HG03139 (cell line): ENCODE measurements around the gene ADGRL2.
"Not testable (repeated sequence)": the region's sequence is repeated elsewhere in the genome, so short reads cannot be mapped to it uniquely, and the experiment has no call there.

ENCODE experiments used
- ATAC-seq: cut with Tn5 transposase; IDR thresholded peaks from one replicate; pipeline ENCODE4 v1.9.1; 2021; ENCODE audit not compliant: unreplicated experiment

ADGRL2 gene

DNA sequence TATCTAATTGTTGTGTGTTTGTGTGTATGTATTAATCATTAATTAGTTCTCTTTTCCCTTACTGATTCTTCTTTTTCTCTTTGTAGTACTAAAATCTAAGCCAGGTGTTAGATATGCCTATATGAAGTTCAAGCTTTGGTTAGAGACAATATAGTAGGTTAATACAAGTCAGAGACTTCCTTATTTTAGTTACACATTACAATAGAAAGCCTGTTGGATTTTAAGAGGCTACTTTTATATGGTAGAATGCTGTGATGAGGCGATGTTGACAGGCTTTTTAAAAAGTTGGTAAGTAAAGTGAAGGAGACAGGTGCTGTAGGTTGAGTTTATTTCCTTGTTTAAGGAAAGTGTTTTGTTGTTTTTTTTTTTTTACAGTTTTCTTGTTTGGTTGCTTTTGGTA is 45.9 kb downstream of the ADGRL2 start:
- ATAC-seq: no peak

DNA sequence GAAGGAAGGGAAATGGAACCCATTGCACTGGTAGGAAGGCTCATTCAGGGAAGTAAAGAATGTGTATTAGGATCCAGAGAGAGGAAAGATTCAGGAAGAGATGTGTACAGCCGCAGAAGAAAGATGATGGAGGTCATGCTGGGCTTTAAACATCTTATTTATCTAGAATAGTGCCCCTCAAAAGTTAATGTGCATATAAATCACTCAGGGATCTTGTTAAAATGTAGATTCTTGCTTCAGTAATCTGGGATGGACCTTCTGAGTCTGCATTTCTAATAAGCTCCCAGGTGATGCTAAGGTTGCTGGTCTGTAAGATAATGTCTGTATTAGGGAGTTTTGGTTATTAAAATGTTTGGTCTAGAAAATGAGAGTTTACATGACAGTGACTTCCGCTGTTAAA is 46.3 kb downstream of the ADGRL2 start:
- no peak for ATAC-seq

DNA sequence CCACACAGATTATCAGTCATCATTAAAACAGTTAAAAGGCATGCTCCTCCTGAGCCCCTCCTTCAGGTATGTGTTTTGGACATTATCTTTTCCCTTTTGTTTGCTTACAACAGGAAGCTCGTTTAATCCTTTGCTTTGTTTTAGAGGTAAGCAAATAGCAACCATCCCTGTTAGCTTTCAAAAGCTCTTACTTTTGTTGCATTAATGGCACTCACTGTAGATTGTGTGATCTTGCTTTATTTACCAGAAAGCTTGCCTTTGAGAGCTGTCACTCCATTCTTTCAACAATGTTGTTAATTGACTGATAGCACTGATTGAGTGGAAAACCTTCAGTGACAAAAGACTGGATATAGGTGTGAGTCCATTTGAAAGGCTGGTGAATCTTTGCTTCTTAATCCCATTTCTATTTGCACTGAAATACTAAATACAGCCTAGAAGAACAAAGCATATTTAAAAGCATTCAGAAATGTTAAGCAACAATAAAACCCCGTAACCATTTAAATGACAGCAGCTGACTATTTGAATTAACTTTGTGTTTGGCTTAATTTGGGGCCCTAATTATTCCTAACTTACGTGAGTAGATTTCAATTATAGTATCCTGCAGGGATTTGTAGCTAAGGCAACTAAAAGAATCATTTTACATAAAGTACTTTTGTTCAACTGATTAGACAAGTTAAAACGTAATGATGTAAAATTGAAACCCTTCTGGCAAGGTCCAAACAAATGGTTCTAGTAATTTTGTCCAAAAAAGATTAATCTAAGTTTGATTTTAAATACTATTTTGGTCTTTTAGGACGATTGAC is 48.3 kb downstream of the ADGRL2 start:
- ATAC-seq: no peak

DNA sequence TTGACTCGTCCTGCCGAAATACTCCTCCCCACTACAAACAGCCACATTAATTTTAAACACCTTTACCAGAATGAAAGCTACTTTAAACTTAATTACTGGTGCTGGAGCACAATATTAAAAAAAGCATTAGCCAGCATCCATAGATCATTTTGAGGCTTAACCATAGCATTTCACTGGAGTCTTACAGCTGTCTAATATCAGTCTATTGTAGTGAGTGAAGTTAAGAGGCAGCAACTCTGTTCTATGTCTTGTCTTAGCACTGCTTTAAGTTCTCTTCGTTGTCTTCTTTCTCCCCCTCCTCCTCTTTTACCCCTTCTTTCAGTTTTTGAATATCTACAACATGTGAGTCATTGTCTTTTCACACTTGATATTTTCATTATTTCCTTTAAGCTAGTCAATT is 49.3 kb downstream of the ADGRL2 start:
- ATAC-seq: no peak

DNA sequence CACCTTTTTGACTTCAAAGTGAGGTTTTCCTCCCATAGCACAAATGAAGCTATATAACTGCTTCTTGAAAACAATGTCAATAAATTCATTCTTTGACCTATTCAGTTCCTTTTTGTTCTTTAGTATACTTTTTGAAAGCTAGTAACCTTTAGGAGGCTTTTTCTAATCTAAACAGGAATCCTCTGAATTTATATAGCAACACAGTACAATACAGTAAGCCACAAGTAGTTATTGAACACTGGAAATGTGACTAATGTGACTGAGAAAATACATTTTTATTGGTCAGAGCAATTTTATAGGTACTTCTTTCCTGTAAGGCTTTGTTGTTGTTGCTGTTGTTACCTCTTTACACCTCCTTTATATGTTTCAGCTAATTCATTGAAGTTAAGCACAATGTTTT is 49.8 kb downstream of the ADGRL2 start:
- ATAC-seq: no peak

DNA sequence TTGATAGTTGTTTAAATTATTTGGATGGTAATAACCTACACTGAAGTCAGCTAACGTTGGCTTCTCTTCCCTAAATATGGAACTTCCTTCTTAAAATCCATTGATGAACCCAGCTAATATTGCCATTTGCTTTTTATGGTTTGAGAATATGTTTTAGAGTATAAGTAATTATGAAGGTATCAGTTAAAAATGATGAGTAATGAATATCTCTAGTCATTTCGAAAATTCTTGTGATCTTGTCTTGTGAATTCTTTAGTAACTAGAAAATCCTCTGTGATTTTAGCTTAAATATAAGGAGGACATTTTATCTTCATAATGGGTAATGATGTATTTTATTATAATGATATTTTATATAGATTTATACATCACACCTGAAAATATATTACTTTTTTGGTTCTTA is 50.5 kb downstream of the ADGRL2 start:
- ATAC-seq: no peak

DNA sequence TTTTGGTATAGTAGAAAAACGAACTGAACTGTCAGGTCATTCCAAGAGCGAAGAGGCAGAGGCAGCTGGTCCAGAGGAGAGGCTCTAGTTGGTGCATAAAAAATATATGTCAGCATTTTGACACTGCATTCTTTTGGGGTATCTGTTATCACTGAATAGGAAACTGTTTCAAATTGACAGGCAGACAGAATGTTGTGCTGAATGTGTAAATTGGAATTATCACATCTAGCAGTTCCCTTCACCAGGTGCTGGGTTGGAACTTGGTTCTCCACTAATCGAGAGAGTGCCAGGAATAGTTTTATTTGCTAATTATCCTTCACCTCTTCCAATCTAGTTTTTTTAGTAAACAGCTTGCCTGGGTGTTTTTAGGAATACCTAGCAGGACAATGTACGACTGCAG is 52.2 kb downstream of the ADGRL2 start:
- no peak for ATAC-seq

DNA sequence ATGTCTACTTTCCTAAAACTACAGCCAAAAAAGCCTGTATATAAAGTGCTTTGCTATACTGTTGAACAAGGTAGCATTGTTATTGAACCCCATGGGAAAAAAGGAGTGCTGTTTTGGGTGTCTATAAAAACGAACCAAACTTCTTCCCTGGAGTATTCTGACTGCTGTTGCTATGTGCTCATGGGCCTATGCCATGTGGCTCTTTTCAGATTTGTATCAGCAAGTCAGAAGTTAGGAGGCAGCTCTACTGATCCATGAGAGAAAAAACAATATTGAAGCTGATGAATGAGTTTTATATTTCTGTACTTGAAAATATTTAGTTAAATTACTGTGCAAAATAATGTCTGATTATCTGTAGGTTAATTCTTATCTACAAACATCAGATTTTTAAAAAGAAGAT is 66.5 kb downstream of the ADGRL2 start:
- no peak for ATAC-seq

DNA sequence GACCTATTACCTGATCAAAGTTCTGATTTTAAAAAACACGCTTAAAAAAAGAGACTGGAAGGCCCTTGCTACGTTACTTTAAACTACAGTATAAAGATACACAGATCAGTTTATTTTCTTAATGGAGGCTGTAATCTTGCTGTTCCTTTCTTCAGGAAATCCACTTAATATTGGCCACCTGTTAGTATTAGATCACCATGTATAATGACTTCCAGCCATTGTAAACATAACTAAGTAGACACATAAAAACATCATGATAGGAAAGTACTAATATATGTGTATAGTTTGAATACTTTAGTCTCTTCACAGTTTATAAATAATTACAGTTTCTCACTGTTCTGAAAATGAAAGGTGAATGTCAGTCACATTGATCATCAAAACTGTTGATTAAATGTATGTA is 68.6 kb downstream of the ADGRL2 start:
- ATAC-seq: no peak

DNA sequence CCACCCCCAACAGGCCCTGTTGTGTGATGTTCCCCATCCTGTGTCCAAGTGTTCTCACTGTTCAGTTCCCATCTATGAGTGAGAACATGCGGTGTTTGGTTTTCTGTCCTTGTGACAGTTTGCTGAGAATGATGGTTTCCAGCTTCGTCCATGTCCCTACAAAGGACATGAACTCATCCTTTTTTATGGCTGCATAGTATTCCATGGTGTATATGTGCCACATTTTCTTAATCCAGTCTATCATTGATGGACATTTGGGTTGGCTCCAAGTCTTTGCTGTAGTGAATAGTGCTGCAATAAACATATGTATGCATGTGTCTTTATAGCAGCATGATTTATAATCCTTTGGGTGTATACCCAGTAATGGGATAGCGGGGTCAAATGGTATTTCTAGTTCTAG is 70.4 kb downstream of the ADGRL2 start:
- ATAC-seq: not testable (repeated sequence)

DNA sequence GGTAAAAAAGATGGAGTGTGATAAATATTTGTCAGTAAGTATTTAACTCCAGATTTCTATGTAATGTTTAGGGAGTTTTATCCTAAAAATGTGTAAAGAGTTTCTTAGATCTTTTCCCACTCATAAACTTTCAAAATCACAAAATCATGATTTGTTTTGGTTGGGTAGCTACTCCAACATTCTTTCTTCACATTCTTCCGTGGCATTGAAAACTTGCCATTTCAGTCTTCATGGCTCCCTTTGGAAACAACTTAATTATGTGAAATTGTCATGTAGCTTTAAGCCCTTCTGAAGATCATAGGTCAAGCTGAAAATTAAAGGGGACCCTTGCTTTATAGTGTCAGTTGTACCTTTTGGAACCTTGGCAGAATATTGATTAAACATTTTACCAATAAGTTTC is 73.2 kb downstream of the ADGRL2 start:
- no peak for ATAC-seq

DNA sequence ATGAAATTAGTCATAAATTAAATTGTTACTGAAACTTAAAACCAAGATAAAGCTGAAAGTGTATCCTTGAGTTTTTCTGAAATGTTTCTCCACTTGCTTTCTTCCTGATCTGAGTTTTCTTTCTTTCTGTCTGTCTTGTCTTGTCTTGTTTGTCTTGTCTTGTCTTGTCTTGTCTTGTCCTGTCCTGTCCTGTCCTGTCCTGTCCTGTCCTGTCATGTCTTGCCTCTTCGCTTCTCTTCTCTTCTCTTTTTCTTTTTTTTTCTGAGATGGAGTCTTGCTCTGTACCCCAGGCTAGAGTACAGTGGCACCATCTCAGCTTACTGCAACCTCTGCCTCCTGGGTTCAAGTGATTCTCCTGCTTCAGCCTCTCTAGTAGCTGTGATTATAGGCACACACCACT is 73.7 kb downstream of the ADGRL2 start:
- ATAC-seq: no peak

DNA sequence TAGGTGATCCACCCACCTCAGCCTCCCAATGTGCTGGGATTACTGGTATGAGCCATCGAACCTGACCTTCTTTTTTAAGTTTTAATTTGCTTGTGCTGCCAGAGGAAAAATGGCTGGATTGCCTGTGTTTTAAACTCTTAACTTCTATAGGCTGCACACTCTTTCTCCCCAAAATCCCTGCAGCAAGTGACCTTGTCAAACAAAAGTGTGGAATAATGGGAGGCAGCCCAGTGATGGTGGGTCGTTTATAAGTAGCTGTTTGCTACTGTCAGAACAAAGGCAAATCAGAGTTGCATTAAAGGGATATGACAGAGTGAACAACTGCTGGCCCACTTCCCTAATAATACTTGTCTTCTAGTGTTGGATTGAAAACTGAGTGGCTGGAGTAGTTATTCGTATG is 74.2 kb downstream of the ADGRL2 start:
- ATAC-seq: no peak

DNA sequence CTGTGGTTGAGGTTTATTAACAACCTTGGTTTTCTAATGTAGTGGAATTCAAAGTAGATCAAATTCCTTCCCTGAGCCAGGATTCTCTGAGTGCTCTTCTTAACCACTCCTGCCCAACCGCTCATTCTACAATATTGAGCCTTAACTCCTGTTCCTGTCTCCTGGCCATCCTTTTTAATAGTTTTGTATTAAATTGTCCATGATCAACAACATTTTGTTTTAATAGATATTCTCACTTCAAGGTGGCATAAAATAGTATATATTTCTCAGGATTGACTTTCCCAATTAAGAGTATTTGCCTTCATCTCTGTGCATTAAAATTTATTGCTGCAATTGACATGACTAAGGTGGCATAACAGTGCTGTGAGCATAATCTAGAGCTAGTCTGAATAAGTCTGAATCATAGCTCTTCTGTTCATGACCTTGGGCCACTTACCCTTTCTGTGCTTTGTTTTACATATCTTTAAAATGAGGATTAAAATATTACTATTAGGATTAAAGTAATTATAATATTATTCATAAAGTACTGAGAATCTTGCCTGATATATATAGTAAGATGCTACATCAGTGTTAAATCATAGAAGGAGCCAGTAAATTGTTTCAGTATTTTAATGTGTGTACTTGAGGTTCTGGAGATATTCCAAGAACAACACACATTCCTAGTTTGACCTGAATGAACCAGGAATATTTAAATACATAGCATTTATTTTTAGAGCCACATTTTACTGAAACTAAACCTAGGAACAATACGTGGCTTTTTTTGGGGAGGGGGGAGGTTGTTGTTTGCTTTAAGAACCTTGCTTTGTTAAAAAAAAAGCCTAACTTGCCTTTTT is 76.4 kb downstream of the ADGRL2 start:
- no peak for ATAC-seq

DNA sequence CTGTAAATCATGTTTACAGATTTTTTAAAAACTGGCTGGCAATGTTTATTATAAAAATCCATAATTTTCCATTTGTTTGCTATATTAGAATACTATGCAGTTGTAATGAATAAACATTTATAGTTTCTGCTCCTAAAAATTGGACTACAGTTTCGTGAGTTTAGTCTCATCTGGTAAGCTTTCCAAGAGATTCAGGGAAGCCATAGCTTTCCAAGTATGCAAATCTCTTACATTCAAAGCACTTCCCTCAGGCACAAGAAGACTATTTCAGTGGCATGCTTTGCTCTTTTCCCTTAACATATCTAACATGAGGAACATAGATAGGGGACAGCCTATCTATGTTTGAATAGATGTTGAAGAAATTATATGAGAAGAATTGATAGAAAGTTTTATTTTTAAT is 77.2 kb downstream of the ADGRL2 start:
- ATAC-seq: no peak

DNA sequence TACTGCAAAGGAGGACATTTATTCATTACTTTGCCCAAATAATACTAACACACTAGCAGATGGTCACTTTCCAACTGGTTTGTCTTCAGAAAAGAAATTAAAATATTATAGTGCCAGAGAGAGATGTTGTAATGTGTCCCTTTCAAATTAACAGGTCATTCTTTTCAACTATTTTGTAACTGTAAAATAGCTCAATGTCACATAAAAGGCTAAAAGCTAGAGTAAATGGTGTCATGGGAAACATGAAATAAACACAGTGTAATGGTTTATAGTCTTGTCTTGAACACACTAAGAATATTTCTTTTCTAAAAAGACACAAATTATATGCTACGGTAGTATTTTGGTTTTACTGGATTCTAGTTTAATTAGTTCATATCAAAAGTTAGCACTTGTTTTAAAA is 77.8 kb downstream of the ADGRL2 start:
- no peak for ATAC-seq

DNA sequence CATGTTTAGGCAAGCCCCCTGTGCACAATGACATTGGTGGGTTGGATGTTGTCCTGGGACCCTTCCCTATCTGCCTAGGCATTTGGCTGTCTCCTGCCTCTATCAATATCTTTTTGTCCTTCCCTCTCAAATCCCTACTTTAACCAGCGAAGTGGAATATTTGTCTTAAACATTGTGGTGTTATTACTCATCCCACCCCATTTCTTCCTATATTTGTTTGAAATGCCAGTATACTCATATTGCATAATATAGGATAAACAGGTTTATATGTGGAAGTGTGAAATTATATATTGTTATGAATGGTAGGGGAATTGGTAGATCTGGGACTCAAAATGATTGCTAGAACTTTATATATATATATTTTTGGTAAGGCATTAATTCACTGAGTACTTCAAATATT is 80.0 kb downstream of the ADGRL2 start:
- no peak for ATAC-seq

DNA sequence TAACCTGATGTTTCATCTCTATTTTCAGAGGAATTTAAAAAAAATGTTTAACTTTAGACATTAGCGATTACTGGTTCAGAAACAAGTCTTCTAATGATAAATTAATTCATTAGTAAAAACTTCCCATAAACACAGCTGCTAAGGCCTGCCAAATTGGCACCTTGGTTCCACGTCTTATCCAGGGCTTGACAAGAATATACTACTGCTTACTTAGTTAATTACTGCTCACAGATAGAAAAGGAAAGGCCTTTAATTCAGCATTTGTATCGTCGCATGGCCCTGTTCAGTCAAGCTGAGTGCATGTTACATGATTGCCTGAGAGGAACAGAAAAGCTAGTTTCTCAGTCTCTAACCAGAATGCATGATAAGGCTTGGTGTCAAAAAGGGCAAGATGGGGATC is 84.6 kb downstream of the ADGRL2 start:
- ATAC-seq: no peak

DNA sequence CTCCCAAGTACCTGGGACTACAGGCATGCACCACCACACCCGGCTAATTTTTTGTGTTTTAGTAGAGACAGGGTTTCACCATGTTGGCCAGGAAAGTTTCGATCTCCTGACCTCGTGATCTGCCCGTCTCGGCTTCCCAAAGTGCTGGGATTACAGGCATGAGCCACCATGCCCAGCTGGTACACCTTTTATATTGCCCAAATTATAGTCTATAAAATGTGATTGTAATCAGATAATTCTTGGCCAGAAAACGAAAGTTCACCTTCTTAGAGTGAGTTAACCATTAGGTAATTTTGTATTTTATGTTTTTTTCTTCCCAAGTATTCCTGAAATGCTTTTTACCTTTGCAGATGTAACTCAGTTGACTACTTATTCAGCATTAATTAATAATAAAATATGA is 85.6 kb downstream of the ADGRL2 start:
- not testable (repeated sequence) for ATAC-seq

DNA sequence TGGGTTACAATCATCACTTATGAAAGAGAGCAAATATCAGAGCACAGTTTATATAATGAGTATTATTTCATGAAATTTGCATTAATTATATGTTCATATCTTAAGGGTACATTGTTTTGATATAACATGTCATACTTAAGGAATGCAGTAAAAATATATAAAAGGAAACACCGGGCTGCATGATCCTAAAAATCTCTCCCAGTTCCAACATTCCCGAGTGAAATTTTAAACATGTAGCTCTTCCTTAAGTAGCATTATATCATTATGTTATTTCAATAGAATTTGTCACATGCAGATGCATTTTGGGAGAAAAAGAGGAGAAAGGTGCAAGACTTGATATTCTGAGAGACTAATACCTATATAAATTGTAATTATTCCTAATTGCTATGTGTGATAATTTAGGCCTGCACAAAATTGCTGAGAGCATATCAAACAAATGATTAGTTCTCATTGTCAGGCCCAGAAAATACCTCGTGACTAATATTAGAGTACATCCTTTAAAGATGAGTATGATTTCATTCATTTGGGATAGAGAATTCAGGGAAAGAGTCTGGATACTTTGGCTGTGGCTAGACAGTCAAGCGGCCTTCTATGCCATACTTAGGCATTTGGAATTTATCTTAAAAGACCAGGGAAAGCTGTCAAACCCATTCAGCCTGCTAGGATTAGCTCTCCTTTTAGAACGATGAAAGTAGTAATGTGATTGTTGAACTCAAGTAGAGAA is 86.8 kb downstream of the ADGRL2 start:
- ATAC-seq: no peak

DNA sequence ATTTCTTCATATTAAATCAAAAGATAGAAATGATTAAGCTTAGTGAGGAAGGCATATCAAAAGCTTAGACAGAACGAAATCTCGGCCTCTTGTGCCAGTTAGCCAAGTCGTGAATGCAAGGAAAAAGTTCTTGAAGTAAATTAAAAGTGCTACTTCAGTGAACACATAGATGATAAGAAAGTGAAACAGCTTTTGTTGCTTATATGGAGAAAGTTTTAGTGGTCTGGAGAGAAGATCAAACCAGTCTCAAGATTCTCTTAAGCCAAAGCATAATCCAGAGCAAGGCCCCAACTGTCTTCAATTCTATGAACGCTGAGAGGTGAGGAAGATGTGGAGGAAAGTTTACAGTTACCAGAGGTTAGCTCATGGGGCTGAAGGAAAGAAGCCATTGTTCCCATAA is 88.4 kb downstream of the ADGRL2 start:
- no peak for ATAC-seq

DNA sequence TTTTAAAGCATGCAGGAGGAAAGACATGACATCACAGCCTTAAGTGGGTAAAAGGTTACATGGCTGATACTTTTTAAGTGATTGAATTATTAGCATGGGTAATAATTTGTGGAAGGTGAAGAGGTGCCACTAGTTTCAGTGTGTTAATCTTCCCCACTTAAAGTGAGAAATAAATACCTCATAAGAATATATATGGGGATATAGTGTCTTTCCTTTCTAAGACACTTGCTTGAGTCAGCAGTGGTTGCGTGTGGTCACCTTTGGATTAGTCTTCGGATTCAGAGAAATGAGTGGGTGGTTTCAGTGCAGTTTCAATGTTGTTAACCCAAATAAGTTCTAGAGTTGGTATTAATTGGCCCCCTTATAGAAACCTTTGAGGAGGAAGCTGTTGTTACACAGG is 94.1 kb downstream of the ADGRL2 start:
- no peak for ATAC-seq
